Hippocampal formation (tissue), 2 donors: ENCODE measurements around the gene KIAA0040.

ENCODE experiments used
- DNase-seq, 2 donors: peaks; one replicate each; lab custom pipeline; 2025; lab: John Stamatoyannopoulos, UW

Gene KIAA0040

GRCh38 chr1:175200678-175201521 lies 8.3 kb upstream of the KIAA0040 start:
- no peak for DNase-seq

GRCh38 chr1:175198332-175198731 lies 5.8 kb upstream of the KIAA0040 start:
- no peak for DNase-seq

GRCh38 chr1:175197531-175197930 lies 5.0 kb upstream of the KIAA0040 start:
- no peak for DNase-seq

GRCh38 chr1:175195798-175196197 lies 3.2 kb upstream of the KIAA0040 start:
- DNase-seq, result no peak

- DNase-seq, result no peak
Observed at GRCh38 chr1:175195281-175195680, 2.7 kb upstream of the KIAA0040 start.

- no peak for DNase-seq
Observed at GRCh38 chr1:175193527-175193910, 943 bp upstream of the KIAA0040 start.

GRCh38 chr1:175192111-175192629 lies 406 bp downstream of the KIAA0040 start:
- DNase-seq, result no peak

- no peak for DNase-seq
Observed at GRCh38 chr1:175191659-175192058, 917 bp downstream of the KIAA0040 start.

- no peak for DNase-seq
Observed at GRCh38 chr1:175188936-175189335, 3.6 kb downstream of the KIAA0040 start.

- DNase-seq, result no peak
Observed at GRCh38 chr1:175186433-175187160, 6.0 kb downstream of the KIAA0040 start.

- no peak for DNase-seq
Observed at GRCh38 chr1:175185903-175186302, 6.7 kb downstream of the KIAA0040 start.

- DNase-seq, result no peak
Observed at GRCh38 chr1:175183586-175183985, 9.0 kb downstream of the KIAA0040 start.

- DNase-seq, result no peak
Observed at GRCh38 chr1:175182201-175182746, 10.3 kb downstream of the KIAA0040 start.

GRCh38 chr1:175179837-175180590 lies 12.6 kb downstream of the KIAA0040 start:
- DNase-seq, result no peak

GRCh38 chr1:175178456-175178855 lies 14.1 kb downstream of the KIAA0040 start:
- no peak for DNase-seq

GRCh38 chr1:175178056-175178455 lies 14.5 kb downstream of the KIAA0040 start:
- DNase-seq, result no peak

- no peak for DNase-seq
Observed at GRCh38 chr1:175176246-175176645, 16.3 kb downstream of the KIAA0040 start.

- no peak for DNase-seq
Observed at GRCh38 chr1:175174309-175175102, 18.1 kb downstream of the KIAA0040 start.

- no peak for DNase-seq
Observed at GRCh38 chr1:175173531-175173930, 19.0 kb downstream of the KIAA0040 start.

- no peak for DNase-seq
Observed at GRCh38 chr1:175172503-175172902, 20.1 kb downstream of the KIAA0040 start.
